ENCODE data around the gene MYRIP. TPM values are rescaled to one million over a fixed set of nuclear protein-coding genes. Genes with fewer than 3 reads are reported as not detected.

MYRIP gene
- total RNA-seq, 4 donors from 2014 or later = 0.66 to 3.1 (median 2.6) TPM

GRCh38 chr3:39781632-39782031 is 27.8 kb upstream of the MYRIP start:
- Histone ChIP-seq H3K9me3 (no peaks in the 10 kb centered on the region), H3K4me3 (no peak overlapping the region), H3K36me3 (no peaks in the 10 kb centered on the region), H3K27ac (no peak overlapping the region), H3K27me3 (no peaks in the 10 kb centered on the region), H3K4me1 (no peaks in the 10 kb centered on the region)
- intact Hi-C loops (cut with DNase I) = no loop called here
- TF ChIP-seq, protein P1, sequence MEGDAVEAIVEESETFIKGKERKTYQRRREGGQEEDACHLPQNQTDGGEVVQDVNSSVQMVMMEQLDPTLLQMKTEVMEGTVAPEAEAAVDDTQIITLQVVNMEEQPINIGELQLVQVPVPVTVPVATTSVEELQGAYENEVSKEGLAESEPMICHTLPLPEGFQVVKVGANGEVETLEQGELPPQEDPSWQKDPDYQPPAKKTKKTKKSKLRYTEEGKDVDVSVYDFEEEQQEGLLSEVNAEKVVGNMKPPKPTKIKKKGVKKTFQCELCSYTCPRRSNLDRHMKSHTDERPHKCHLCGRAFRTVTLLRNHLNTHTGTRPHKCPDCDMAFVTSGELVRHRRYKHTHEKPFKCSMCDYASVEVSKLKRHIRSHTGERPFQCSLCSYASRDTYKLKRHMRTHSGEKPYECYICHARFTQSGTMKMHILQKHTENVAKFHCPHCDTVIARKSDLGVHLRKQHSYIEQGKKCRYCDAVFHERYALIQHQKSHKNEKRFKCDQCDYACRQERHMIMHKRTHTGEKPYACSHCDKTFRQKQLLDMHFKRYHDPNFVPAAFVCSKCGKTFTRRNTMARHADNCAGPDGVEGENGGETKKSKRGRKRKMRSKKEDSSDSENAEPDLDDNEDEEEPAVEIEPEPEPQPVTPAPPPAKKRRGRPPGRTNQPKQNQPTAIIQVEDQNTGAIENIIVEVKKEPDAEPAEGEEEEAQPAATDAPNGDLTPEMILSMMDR (IDR thresholded peaks at IDR 0.05) = no peak
- no peak for TF ChIP-seq POLR2A (IDR thresholded peaks at IDR 0.05)
- WGBS, 2 donors = 47 to 86% methylated on average over 3 of the region's 3 CpGs
- DNase-seq = no peak

GRCh38 chr3:39783680-39784079 is 25.7 kb upstream of the MYRIP start:
- intact Hi-C loops (cut with DNase I) = no loop called here
- Histone ChIP-seq H3K27me3 (no peaks in the 10 kb centered on the region), H3K4me3 (no peak overlapping the region), H3K27ac (no peak overlapping the region), H3K9me3 (no peaks in the 10 kb centered on the region), H3K4me1 (no peaks in the 10 kb centered on the region), H3K36me3 (no peaks in the 10 kb centered on the region)
- no peak for DNase-seq
- 68 to 82% methylated on average over 4 of the region's 4 CpGs for WGBS, 2 donors
- TF ChIP-seq, protein P1 (IDR thresholded peaks at IDR 0.05) = no peak
- TF ChIP-seq POLR2A (IDR thresholded peaks at IDR 0.05) = no peak

GRCh38 chr3:39784922-39785321 is 24.5 kb upstream of the MYRIP start:
- H3K27ac ChIP-seq = no peak overlapping the region
- no peak overlapping the region for H3K4me3 ChIP-seq
- no peaks in the 10 kb centered on the region for H3K36me3 ChIP-seq
- 62 to 63% methylated on average over 1 of the region's 1 CpG for WGBS, 2 donors
- DNase-seq = no peak
- no peaks in the 10 kb centered on the region for H3K27me3 ChIP-seq
- H3K9me3 ChIP-seq = no peaks in the 10 kb centered on the region
- intact Hi-C loops (cut with DNase I) = no loop called here
- TF ChIP-seq, protein P1 (IDR thresholded peaks at IDR 0.05) = no peak
- no peak for TF ChIP-seq POLR2A (IDR thresholded peaks at IDR 0.05)
- H3K4me1 ChIP-seq = no peaks in the 10 kb centered on the region

- Histone ChIP-seq H3K9me3 (no peaks in the 10 kb centered on the region), H3K4me3 (no peak overlapping the region), H3K27me3 (no peaks in the 10 kb centered on the region), H3K4me1 (no peaks in the 10 kb centered on the region), H3K36me3 (no peaks in the 10 kb centered on the region), H3K27ac (no peak overlapping the region)
- intact Hi-C loops (cut with DNase I) = no loop called here
- TF ChIP-seq, protein P1 (IDR thresholded peaks at IDR 0.05) = no peak
- no peak for TF ChIP-seq POLR2A (IDR thresholded peaks at IDR 0.05)
- WGBS, 2 donors = 81 to 91% methylated on average over 3 of the region's 3 CpGs
- no peak for DNase-seq
Observed at GRCh38 chr3:39788128-39788883, 21.1 kb upstream of the MYRIP start.

DNA sequence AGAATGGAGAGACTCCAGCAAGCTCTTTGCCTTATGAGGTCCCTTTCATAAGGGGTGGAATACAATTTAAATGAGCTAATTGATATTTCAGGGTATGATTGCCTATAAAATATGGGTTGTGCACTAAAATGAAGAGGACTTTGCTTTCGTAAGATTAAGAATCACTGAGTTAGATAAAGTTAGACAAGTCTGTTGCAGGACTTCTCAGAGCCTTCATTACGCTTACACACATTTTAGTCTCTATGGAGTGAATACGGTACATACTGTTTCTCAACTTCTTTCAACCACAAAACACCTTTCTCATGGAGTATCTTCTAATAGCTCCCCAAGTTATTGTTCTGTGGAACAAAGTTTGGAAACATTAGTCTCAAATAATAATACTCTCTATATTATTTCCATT is 17.8 kb upstream of the MYRIP start:
- TF ChIP-seq, protein P1 (IDR thresholded peaks at IDR 0.05) = no peak
- TF ChIP-seq POLR2A (IDR thresholded peaks at IDR 0.05) = no peak
- intact Hi-C loops (cut with DNase I) = no loop called here
- no peak overlapping the region for H3K27ac ChIP-seq

More for the DNA sequence above, 17.8 kb upstream of the MYRIP start:
- no peaks in the 10 kb centered on the region for H3K9me3 ChIP-seq
- no peaks in the 10 kb centered on the region for H3K4me1 ChIP-seq
- no peak overlapping the region for H3K4me3 ChIP-seq
- whole genome bisulfite sequencing, 2 donors = 91 to 98% methylated on average over 3 of the region's 3 CpGs
- H3K27me3 ChIP-seq = peaks cover 0 to 7% (median 0%) of the 10 kb centered on the region in 4 donors
- H3K36me3 ChIP-seq = no peaks in the 10 kb centered on the region
- no peak for DNase-seq
